ENCODE results near the gene AUTS2. TPM values are rescaled to one million over a fixed set of nuclear protein-coding genes. Genes with fewer than 3 reads are reported as not detected.

AUTS2 gene
- total and polyA plus RNA-seq, 9 of the 15 experiments (the other 6 are each of a cell fraction or from before 2014, with no cell fraction given), result 0.58 TPM; not detected in 8

DNA sequence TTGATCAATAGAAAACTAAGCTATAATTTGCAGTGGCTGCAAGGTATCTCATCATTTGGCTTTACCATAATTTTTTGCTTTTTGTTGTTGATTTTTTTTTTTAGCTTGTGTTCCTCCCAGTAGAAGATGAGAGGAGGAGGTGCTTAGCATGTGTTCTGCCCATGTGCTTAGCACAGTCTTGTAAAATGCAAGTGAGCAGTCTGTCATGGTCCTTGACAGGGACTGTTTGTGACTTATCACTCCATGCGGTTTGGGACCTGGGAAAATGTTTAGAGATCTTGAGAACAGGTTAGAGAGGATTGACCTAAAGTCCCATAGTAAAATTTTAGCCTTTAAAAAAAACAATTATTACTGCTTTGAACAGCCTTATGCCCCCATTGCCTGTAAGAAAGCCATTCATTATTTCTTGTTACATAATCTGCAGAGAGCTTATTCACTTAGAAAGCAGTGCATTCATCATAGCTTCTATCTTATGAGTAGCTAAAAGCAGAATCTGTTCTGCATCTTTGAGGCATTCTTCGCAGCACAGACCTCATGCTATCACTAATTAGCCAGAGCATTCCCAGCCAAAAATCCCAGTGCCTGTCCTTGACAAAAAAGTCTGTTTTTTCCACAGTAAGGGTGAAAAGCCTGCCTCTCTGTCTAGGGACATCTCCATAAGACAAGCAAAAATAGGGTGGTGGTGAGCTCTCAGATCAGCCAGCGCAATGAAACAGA lies 784.9 kb downstream of the AUTS2 start (continued):
- TF ChIP-seq IRF2 (CRISPR knock-in tag; IDR thresholded peaks at IDR 0.05) (no peak), SOX6 (IDR thresholded peaks at IDR 0.05) (no peak), SMARCB1 (IDR thresholded peaks at IDR 0.05; ENCODE audit: insufficient read length, low read depth) (no peak)

DNA sequence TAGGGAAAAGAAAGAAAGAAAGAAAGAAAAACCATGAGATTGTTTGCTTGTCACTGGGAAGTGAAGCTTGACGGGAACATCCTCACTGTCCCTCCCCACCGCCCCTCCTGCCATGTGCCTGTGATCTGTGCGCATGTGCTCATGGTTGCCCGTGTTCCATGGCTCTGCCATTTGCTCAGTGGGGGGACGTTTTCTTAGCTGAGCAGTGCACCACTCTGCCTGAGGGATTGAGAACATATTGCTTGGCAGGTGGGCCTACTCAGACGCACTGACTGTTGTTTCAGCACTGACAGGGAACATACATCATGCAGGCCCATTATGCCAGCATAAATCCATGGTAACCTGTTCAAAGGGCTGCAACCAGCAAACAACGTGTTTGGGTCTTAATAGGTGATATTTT lies 785.7 kb downstream of the AUTS2 start:
- no peaks in the 10 kb centered on the region for H3K27me3 ChIP-seq (ENCODE audit: control insufficient read depth in 2 of 2, insufficient read depth in 2 of 2, low read length in 2 of 2)
- BruUV-seq (replicated peaks), result no TSS peak
- CTCF ChIA-PET (ENCODE audit: low intra/inter-chr PET ratio), result no interaction called here
- no peak overlapping the region for H3K27ac ChIP-seq (ENCODE audit: extremely low read depth, low read depth, low read length)
- FAIRE-seq (no peak), DNase-seq (ENCODE audit: extremely low read depth in 1 of 4, low spot score in 3 of 4) (no peak), ATAC-seq (no peak)
- no peaks in the 10 kb centered on the region for H3K36me3 ChIP-seq (ENCODE audit: control insufficient read depth, insufficient read depth, low read length)
- H3K9me1 ChIP-seq (ENCODE audit: control insufficient read depth, insufficient read depth, low read length), result no peaks in the 10 kb centered on the region
- H3K9ac ChIP-seq (ENCODE audit: insufficient read depth in 1 of 2, low read depth in 2 of 2, low read length in 2 of 2), result no peak overlapping the region
- H3K9me3 ChIP-seq (replicated peaks; ENCODE audit: control insufficient read depth, insufficient read depth, low read depth, low read length), result no peaks in the 10 kb centered on the region
- H3K4me1 ChIP-seq (replicated peaks in 1 of 2; ENCODE audit: control insufficient read depth in 2 of 2, insufficient read depth in 2 of 2, low read length in 2 of 2), result no peaks in the 10 kb centered on the region
- WGBS (ENCODE audit: insufficient coverage, low coverage, missing lambda C conversion rate), result 0% methylated on average over 7 of the region's 7 CpGs
- no peaks in the 10 kb centered on the region for H3K79me2 ChIP-seq (ENCODE audit: control insufficient read depth, insufficient read depth, low read length)
- no peak overlapping the region for H3K4me2 ChIP-seq (ENCODE audit: insufficient read depth, low read length)
- no peak overlapping the region for H2AFZ ChIP-seq (ENCODE audit: low read depth, low read length)
- POLR2A ChIA-PET, result no interaction called here
- H4K20me1 ChIP-seq (replicated peaks; ENCODE audit: control insufficient read depth, insufficient read depth, low read length), result no peaks in the 10 kb centered on the region
- in situ Hi-C loops (cut with MboI), result no loop called here
- intact Hi-C loops (cut with micrococcal nuclease), result no loop called here
- TF ChIP-seq, protein P1, sequence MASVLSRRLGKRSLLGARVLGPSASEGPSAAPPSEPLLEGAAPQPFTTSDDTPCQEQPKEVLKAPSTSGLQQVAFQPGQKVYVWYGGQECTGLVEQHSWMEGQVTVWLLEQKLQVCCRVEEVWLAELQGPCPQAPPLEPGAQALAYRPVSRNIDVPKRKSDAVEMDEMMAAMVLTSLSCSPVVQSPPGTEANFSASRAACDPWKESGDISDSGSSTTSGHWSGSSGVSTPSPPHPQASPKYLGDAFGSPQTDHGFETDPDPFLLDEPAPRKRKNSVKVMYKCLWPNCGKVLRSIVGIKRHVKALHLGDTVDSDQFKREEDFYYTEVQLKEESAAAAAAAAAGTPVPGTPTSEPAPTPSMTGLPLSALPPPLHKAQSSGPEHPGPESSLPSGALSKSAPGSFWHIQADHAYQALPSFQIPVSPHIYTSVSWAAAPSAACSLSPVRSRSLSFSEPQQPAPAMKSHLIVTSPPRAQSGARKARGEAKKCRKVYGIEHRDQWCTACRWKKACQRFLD (CRISPR knock-in tag; IDR thresholded peaks at IDR 0.05), result no peak
- no peak for TF ChIP-seq PHF20 (IDR thresholded peaks at IDR 0.05; ENCODE audit: partially characterized antibody)
- no peak for TF ChIP-seq TEAD2 (tag; IDR thresholded peaks at IDR 0.05)
- TF ChIP-seq BHLHE40 (IDR thresholded peaks at IDR 0.05; ENCODE audit: low read length), result no peak
- no peak for TF ChIP-seq ZEB2 (IDR thresholded peaks at IDR 0.05)
- TF ChIP-seq PPARD (CRISPR knock-in tag; IDR thresholded peaks at IDR 0.05), result no peak
- TF ChIP-seq, protein P2, sequence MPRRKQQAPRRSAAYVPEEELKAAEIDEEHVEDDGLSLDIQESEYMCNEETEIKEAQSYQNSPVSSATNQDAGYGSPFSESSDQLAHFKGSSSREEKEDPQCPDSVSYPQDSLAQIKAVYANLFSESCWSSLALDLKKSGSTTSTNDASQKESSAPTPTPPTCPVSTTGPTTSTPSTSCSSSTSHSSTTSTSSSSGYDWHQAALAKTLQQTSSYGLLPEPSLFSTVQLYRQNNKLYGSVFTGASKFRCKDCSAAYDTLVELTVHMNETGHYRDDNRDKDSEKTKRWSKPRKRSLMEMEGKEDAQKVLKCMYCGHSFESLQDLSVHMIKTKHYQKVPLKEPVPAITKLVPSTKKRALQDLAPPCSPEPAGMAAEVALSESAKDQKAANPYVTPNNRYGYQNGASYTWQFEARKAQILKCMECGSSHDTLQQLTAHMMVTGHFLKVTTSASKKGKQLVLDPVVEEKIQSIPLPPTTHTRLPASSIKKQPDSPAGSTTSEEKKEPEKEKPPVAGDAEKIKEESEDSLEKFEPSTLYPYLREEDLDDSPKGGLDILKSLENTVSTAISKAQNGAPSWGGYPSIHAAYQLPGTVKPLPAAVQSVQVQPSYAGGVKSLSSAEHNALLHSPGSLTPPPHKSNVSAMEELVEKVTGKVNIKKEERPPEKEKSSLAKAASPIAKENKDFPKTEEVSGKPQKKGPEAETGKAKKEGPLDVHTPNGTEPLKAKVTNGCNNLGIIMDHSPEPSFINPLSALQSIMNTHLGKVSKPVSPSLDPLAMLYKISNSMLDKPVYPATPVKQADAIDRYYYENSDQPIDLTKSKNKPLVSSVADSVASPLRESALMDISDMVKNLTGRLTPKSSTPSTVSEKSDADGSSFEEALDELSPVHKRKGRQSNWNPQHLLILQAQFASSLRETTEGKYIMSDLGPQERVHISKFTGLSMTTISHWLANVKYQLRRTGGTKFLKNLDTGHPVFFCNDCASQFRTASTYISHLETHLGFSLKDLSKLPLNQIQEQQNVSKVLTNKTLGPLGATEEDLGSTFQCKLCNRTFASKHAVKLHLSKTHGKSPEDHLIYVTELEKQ (CRISPR knock-in tag; IDR thresholded peaks at IDR 0.05), result no peak
- TF ChIP-seq, protein P3, sequence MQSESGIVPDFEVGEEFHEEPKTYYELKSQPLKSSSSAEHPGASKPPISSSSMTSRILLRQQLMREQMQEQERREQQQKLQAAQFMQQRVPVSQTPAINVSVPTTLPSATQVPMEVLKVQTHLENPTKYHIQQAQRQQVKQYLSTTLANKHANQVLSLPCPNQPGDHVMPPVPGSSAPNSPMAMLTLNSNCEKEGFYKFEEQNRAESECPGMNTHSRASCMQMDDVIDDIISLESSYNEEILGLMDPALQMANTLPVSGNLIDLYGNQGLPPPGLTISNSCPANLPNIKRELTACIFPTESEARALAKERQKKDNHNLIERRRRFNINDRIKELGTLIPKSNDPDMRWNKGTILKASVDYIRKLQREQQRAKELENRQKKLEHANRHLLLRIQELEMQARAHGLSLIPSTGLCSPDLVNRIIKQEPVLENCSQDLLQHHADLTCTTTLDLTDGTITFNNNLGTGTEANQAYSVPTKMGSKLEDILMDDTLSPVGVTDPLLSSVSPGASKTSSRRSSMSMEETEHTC (IDR thresholded peaks at IDR 0.05), result no peak
- no peak for TF ChIP-seq CREB1 (IDR thresholded peaks at IDR 0.05)
- TF ChIP-seq CREB1 (CRISPR knock-in tag; IDR thresholded peaks at IDR 0.05), result no peak
- TF ChIP-seq ILK (tag; IDR thresholded peaks at IDR 0.05; ENCODE audit: borderline replicate concordance, low read depth), result no peak
- H3K4me3 ChIP-seq, result no peak overlapping the region
